Type B pancreatic cell (in vitro differentiated cells): ENCODE data around the gene EEIG2. TPM values are rescaled to one million over a fixed set of nuclear protein-coding genes. Genes with fewer than 3 reads are reported as not detected.
A peak's percentile ranks its signal among the peaks of the same experiment; 100 is the strongest.
"Not testable (repeated sequence)": the region's sequence is repeated elsewhere in the genome, so short reads cannot be mapped to it uniquely, and the experiment has no call there.

Source experiments
- DNase-seq: peaks from one replicate; pipeline ENCODE4 v3.0.0; 2021; ENCODE audit warnings: mixed read lengths; ENCODE audit not compliant: unreplicated experiment; ENCODE audit errors: extremely low spot score
- H3K27ac Mint-ChIP-seq: 2 replicates; pipeline ENCODE4 v1.8.0; 2021; ENCODE audit warnings: mild to moderate bottlenecking, mixed read lengths
- H3K27me3 Mint-ChIP-seq: 2 replicates; pipeline ENCODE4 v1.8.0; 2021; ENCODE audit warnings: mixed read lengths
- H3K36me3 Mint-ChIP-seq: 2 replicates; pipeline ENCODE4 v1.8.0; 2021; ENCODE audit warnings: mixed read lengths
- H3K4me1 Mint-ChIP-seq: one replicate; pipeline ENCODE4 v1.8.0; 2021; ENCODE audit warnings: mixed read lengths; ENCODE audit not compliant: unreplicated experiment
- H3K4me3 Mint-ChIP-seq: 2 replicates; pipeline ENCODE4 v1.8.0; 2021; ENCODE audit warnings: mild to moderate bottlenecking, mixed read lengths
- H3K9me3 Mint-ChIP-seq: 2 replicates; pipeline ENCODE4 v1.8.0; 2021; ENCODE audit warnings: mixed read lengths
- CTCF ChIP-seq: fragments of 200-600 bp; sonication (generic); conservative IDR thresholded peaks from 2 replicates; pipeline ENCODE4 v1.5.0; 2021; ENCODE audit warnings: antibody characterized with exemption, mild to moderate bottlenecking
- long read RNA-seq: library from polyadenylated mRNA; unstranded; transcript quantifications from one replicate; pipeline ENCODE4 v2.0.0, GENCODE V29; 2020
- total RNA-seq: library from RNA; stranded (reverse); gene quantifications from 2 replicates; pipeline ENCODE4 v1.2.1, GENCODE V29; 2021; ENCODE audit warnings: low replicate concordance

Gene EEIG2
- 8.9 and 11.2 TPM in 2 replicates for total RNA-seq
- long read RNA-seq, partial matches to known transcripts = 0 of 3 reads
- long read RNA-seq, other reads (novel, unspliced or antisense) = 3 of 3 reads

GRCh38 chr1:108559215-108560186 lies at the start of gene EEIG2:
Gene EEIG2 (plus strand): TSS chr1:108560100. CDS start chr1:108560429, 329 bp downstream.
- TF ChIP-seq CTCF = peak; percentile 87
- Mint-ChIP-seq H3K36me3 (no peaks in the 10 kb centered on the region), H3K4me1 (peaks cover 8% of the 10 kb centered on the region), H3K4me3 (peak within 1 kb of the TSS; percentile 97), H3K9me3 (no peaks in the 10 kb centered on the region), H3K27ac (peak within 1 kb of the TSS; percentile 91), H3K27me3 (peaks cover 4% of the 10 kb centered on the region)
- DNase-seq = peak; percentile 92

- no peaks in the 10 kb centered on the region for H3K9me3 Mint-ChIP-seq
- DNase-seq = no peak
Measured at GRCh38 chr1:108511764-108512163, 48.1 kb upstream of the EEIG2 start.

GRCh38 chr1:108512239-108513043 lies 47.5 kb upstream of the EEIG2 start:
- no peak overlapping the region for H3K4me3 Mint-ChIP-seq
- H3K9me3 Mint-ChIP-seq = no peaks in the 10 kb centered on the region
- peak; percentile 94 for TF ChIP-seq CTCF
- no peak overlapping the region for H3K27ac Mint-ChIP-seq
- no peaks in the 10 kb centered on the region for H3K4me1 Mint-ChIP-seq
- H3K27me3 Mint-ChIP-seq = no peaks in the 10 kb centered on the region
- no peak for DNase-seq
- no peaks in the 10 kb centered on the region for H3K36me3 Mint-ChIP-seq

More at GRCh38 chr1:108511764-108512163, 48.1 kb upstream of the EEIG2 start:
- Mint-ChIP-seq H3K4me3 (no peak overlapping the region), H3K27me3 (no peaks in the 10 kb centered on the region), H3K36me3 (no peaks in the 10 kb centered on the region), H3K4me1 (no peaks in the 10 kb centered on the region), H3K27ac (no peak overlapping the region)
- TF ChIP-seq CTCF = no peak

- H3K27ac Mint-ChIP-seq = no peak overlapping the region
- no peaks in the 10 kb centered on the region for H3K4me1 Mint-ChIP-seq
- no peaks in the 10 kb centered on the region for H3K9me3 Mint-ChIP-seq
- TF ChIP-seq CTCF = no peak
- H3K27me3 Mint-ChIP-seq = no peaks in the 10 kb centered on the region
- no peaks in the 10 kb centered on the region for H3K36me3 Mint-ChIP-seq
- no peak overlapping the region for H3K4me3 Mint-ChIP-seq
- no peak for DNase-seq
Measured at GRCh38 chr1:108513044-108513415, 46.9 kb upstream of the EEIG2 start.

GRCh38 chr1:108513914-108514313 lies 46.0 kb upstream of the EEIG2 start:
- not testable (repeated sequence) for H3K27me3 Mint-ChIP-seq, H3K4me1 Mint-ChIP-seq, H3K4me3 Mint-ChIP-seq, H3K27ac Mint-ChIP-seq, DNase-seq, H3K36me3 Mint-ChIP-seq, H3K9me3 Mint-ChIP-seq

DNA sequence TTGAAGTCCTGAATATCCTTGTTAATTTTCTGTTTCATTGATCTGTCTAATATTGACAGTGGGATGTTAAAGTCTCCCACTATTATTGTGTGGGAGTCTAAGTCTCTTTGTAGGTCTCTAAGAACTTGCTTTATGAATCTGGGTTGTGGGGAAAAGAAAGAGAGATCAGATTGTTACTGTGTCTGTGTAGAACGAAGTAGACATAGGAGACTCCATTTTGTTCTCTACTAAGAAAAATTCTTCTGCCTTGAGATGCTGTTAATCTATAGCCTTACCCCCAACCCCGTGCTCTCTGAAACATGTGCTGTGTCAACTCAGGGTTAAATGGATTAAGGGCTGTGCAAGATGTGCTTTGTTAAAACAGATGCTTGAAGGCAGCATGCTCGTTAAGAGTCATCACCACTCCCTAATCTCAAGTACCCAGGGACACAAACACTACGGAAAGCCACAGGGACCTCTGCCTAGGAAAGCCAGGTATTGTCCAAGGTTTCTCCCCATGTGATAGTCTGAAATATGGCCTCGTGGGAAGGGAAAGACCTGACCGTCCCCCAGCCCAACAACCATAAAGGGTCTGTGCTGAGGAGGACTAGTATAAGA lies 42.5 kb upstream of the EEIG2 start:
- not testable (repeated sequence) for H3K27ac Mint-ChIP-seq, H3K4me3 Mint-ChIP-seq, H3K9me3 Mint-ChIP-seq, H3K27me3 Mint-ChIP-seq, H3K36me3 Mint-ChIP-seq, H3K4me1 Mint-ChIP-seq, DNase-seq
